Ovary (tissue), 9 donors: ENCODE measurements around the gene EMP3. TPM values are rescaled to one million over a fixed set of nuclear protein-coding genes. Genes with fewer than 3 reads are reported as not detected.
"Not testable (repeated sequence)": the region's sequence is repeated elsewhere in the genome, so short reads cannot be mapped to it uniquely, and the experiment has no call there.

Source experiments
- DNase-seq, 5 donors: peaks; one replicate each; pipeline ENCODE4 v3.0.0-alpha.2; 2019 to 2020
- H3K27ac ChIP-seq, 2 donors: fragments of 200-600 bp; one replicate each; pipeline versions ENCODE4 v1.5.1 to v1.8.0; 2019 to 2022
- H3K27me3 ChIP-seq: fragments of 200-600 bp; one replicate; pipeline ENCODE4 v1.8.0; 2022
- H3K36me3 ChIP-seq: fragments of 200-600 bp; sonication (generic); one replicate; pipeline ENCODE4 v1.5.1; 2019
- H3K4me1 ChIP-seq: one replicate; pipeline ENCODE4 v1.8.1; 2013; ENCODE audit warnings: mild to moderate bottlenecking, moderate library complexity; ENCODE audit not compliant: insufficient read depth
- H3K4me3 ChIP-seq: fragments of 200-600 bp; sonication (generic); one replicate; pipeline ENCODE4 v1.5.1; 2017
- H3K9me3 ChIP-seq, 2 donors: fragments of 200-600 bp in 1 of 2; sonication (generic) in 1 of 2; one replicate each; pipeline versions ENCODE4 v1.5.1 to v1.8.1; 2013 to 2019; ENCODE audit warnings: mild to moderate bottlenecking in 1 of 2, moderate library complexity in 1 of 2
- CTCF ChIP-seq, 3 donors: fragments of 450-650 bp in 2 of 3; fragments of 200-600 bp in 1 of 3; IDR thresholded peaks; one replicate each; pipeline versions ENCODE4 v1.5.1 to v1.8.0; 2016 to 2022; ENCODE audit warnings: antibody characterized with exemption in 3 of 3, mild to moderate bottlenecking in 1 of 3
- EP300 ChIP-seq: sonication (generic); formaldehyde crosslinking; IDR thresholded peaks from one replicate; pipeline ENCODE4 v1.6.1; 2017; ENCODE audit warnings: antibody characterized with exemption
- POLR2A ChIP-seq: fragments of 450-650 bp; IDR thresholded peaks from one replicate; pipeline ENCODE4 v1.6.1; 2017; ENCODE audit warnings: antibody characterized with exemption, mild to moderate bottlenecking, moderate library complexity
- WGBS, 3 donors: extraction: QIAGEN DNeasy Blood & Tissue Kit in 1 of 3; methylation state at CpG; one replicate each; pipeline versions ENCODE4 v1.1.5 to v1.1.7; 2013 to 2017; 5-methylcytosine and 5-hydroxymethylcytosine counted together
- intact Hi-C, 4 donors: fragments of 100-400 bp; cut with DNase I; formaldehyde crosslinking; loops; one replicate each; pipeline versions ENCODE4 v1.11.0 to v1.15.1; 2022 to 2023
- polyA plus RNA-seq, 2 donors: library from polyadenylated mRNA; stranded (reverse); fragments of 200-250 nt in 1 of 2; fragments of 350-450 nt in 1 of 2; fragmentation: Illumina TruSeq in 1 of 2; extraction: RNeasy Lipid Tissue Mini Kit (QIAGEN cat#74804) in 1 of 2; gene quantifications; one replicate each; pipeline ENCODE4 v1.2.3, GENCODE V29; 2013 to 2014
- total RNA-seq, 7 donors: library from RNA; depleted of rRNA in 2 of 7; stranded (reverse); fragments of >200 nt in 2 of 7; fragmentation: NEBNext Ultra II Directional in 3 of 7; extraction: Animal tissue kit (Norgen Biotek cat#: 25700) in 3 of 7; gene quantifications; one replicate each; pipeline versions ENCODE4 v1.1.0 to v1.2.4, GENCODE V29; 2016 to 2023
- donor health status: DM: no; HTN: no; CAD: no; lungs with moderate emphysema.
- donor health status: DM: no; HTN: no; CAD: no.
- donor health status: Bipolar disorder and iron deficiency.
- donor health status: DM: yes; HTN: yes; CAD: no.
- donor health status: DM: no; HTN: no; CAD: no.
- donor health status: DM: yes; HTN: yes; CAD: no.

The EMP3 gene
- total and polyA plus RNA-seq, 9 donors: 23.2 to 163 (median 120) TPM

GRCh38 chr19:48311384-48311783 is 14.0 kb upstream of the EMP3 start:
- Histone ChIP-seq H3K4me3 (no peak overlapping the region), H3K27me3 (no peaks in the 10 kb centered on the region), H3K27ac (no peak overlapping the region), H3K4me1 (no peaks in the 10 kb centered on the region), H3K9me3 (no peaks in the 10 kb centered on the region), H3K36me3 (no peaks in the 10 kb centered on the region)
- no peak for DNase-seq
- WGBS, 3 donors: 85 to 88% (median 86%) methylated on average over 11 of the region's 11 CpGs
- intact Hi-C loops: no loop called here
- TF ChIP-seq POLR2A (no peak), EP300 (no peak), CTCF (IDR thresholded peaks at IDR 0.05) (no peak)

GRCh38 chr19:48315712-48316111 is 9.6 kb upstream of the EMP3 start:
- Histone ChIP-seq H3K27ac (no peak overlapping the region), H3K4me3 (no peak overlapping the region), H3K27me3 (no peaks in the 10 kb centered on the region), H3K36me3 (no peaks in the 10 kb centered on the region), H3K9me3 (no peaks in the 10 kb centered on the region), H3K4me1 (peaks cover 3% of the 10 kb centered on the region)
- no peak for TF ChIP-seq POLR2A
- no peak for TF ChIP-seq EP300
- DNase-seq: no peak
- intact Hi-C loops: no loop called here
- WGBS, 3 donors: 76 to 80% (median 78%) methylated on average over 7 of the region's 7 CpGs

GRCh38 chr19:48317708-48317960 is 7.7 kb upstream of the EMP3 start:
- intact Hi-C loops, H3K9me3 ChIP-seq, H3K27me3 ChIP-seq, H3K36me3 ChIP-seq, H3K4me3 ChIP-seq, H3K4me1 ChIP-seq, DNase-seq: not testable (repeated sequence)
- peak overlapping the region in 1 of 2 donors; percentile 17 for H3K27ac ChIP-seq
- 8 to 25% (median 11%) methylated on average over 9 of the region's 9 CpGs for WGBS, 3 donors

GRCh38 chr19:48318286-48318987 is 6.9 kb upstream of the EMP3 start:
- intact Hi-C loops: no loop called here
- H3K27ac ChIP-seq: no peak overlapping the region
- H3K27me3 ChIP-seq: no peaks in the 10 kb centered on the region
- 97% methylated on average over 21 of the region's 21 CpGs for WGBS, 3 donors
- no peak for DNase-seq
- H3K4me1 ChIP-seq: peaks cover 8% of the 10 kb centered on the region
- H3K36me3 ChIP-seq: no peaks in the 10 kb centered on the region
- no peaks in the 10 kb centered on the region for H3K9me3 ChIP-seq
- no peak overlapping the region for H3K4me3 ChIP-seq
- TF ChIP-seq POLR2A (no peak), EP300 (no peak), CTCF (IDR thresholded peaks at IDR 0.05) (no peak)

- DNase-seq: peak; percentile 68 to 85 (median 80)
- peak; percentile 25 to 52 (median 28) for TF ChIP-seq CTCF (IDR thresholded peaks at IDR 0.05)
- no peak for TF ChIP-seq EP300
- H3K36me3 ChIP-seq: no peaks in the 10 kb centered on the region
- no peak overlapping the region for H3K27ac ChIP-seq
- no peak overlapping the region for H3K4me3 ChIP-seq
- intact Hi-C loops: loop anchor here in 2 of 4 donors (10.0 kb wide), 2 partner anchors 145 to 295 kb away; partner anchors contain the start of genes CYTH2 (in 1 of the 2), FAM83E (in 1 of the 2), RPL18 (in 1 of the 2) and SPHK2 (in 1 of the 2)
- no peaks in the 10 kb centered on the region for H3K9me3 ChIP-seq
- H3K27me3 ChIP-seq: no peaks in the 10 kb centered on the region
- H3K4me1 ChIP-seq: peaks cover 8% of the 10 kb centered on the region
- 64 to 72% (median 70%) methylated on average over 16 of the region's 16 CpGs for WGBS, 3 donors
These were observed 5.5 kb upstream of the EMP3 start for GRCh38 chr19:48319647-48320541.
